HepG2 (cell line): Measurements from ENCODE around the gene CCDC117. TPM values are rescaled to one million over a fixed set of nuclear protein-coding genes. Genes with fewer than 3 reads are reported as not detected.

Experiments used
- BCL6 ChIP-seq: IDR thresholded peaks from 2 replicates; pipeline ENCODE4 v1.6.1; 2016; ENCODE audit warnings: missing genetic modification reagents, missing compliant biosample characterization
- EHMT2 ChIP-seq: fragments of 200-600 bp; sonication (generic); IDR thresholded peaks from 2 replicates; pipeline ENCODE4 v1.7.0; 2017; ENCODE audit warnings: antibody characterized with exemption, low read depth, low read length, borderline replicate concordance
- ISX ChIP-seq: sonication (generic); formaldehyde crosslinking; conservative IDR thresholded peaks from 2 replicates; pipeline ENCODE4 v1.5.0; 2020; ENCODE audit warnings: missing genetic modification reagents
- MAF1 ChIP-seq: sonication (generic); formaldehyde crosslinking; IDR thresholded peaks from 2 replicates; pipeline ENCODE4 v1.5.0; 2020; ENCODE audit warnings: missing genetic modification reagents, borderline replicate concordance
- MLXIP ChIP-seq: sonication (generic); formaldehyde crosslinking; IDR thresholded peaks from 2 replicates; pipeline ENCODE4 v1.9.0; 2021; ENCODE audit warnings: missing genetic modification reagents, borderline replicate concordance
- MTERF4 ChIP-seq: sonication (generic); formaldehyde crosslinking; IDR thresholded peaks from 2 replicates; pipeline ENCODE4 v1.8.0; 2023; ENCODE audit warnings: mild to moderate bottlenecking, missing genetic modification reagents
- NBN ChIP-seq: fragments of 450-650 bp; conservative IDR thresholded peaks from 2 replicates; pipeline ENCODE4 v1.6.1; 2017
- NFE2 ChIP-seq: sonication (generic); formaldehyde crosslinking; IDR thresholded peaks from 2 replicates; pipeline ENCODE4 v1.4.0; 2020; ENCODE audit warnings: missing genetic modification reagents
- PLRG1 ChIP-seq: fragments of 450-650 bp; conservative IDR thresholded peaks from 2 replicates; pipeline ENCODE4 v1.6.1; 2016
- TSC22D2 ChIP-seq: sonication (generic); formaldehyde crosslinking; IDR thresholded peaks from 2 replicates; pipeline ENCODE4 v1.5.1; 2020; ENCODE audit warnings: missing genetic modification reagents, mild to moderate bottlenecking, borderline replicate concordance
- ZFP36L1 ChIP-seq: sonication (generic); formaldehyde crosslinking; IDR thresholded peaks from 2 replicates; pipeline ENCODE4 v1.8.0; 2022; ENCODE audit warnings: mild to moderate bottlenecking, missing genetic modification reagents, moderate library complexity
- ZMYM2 ChIP-seq: sonication (generic); formaldehyde crosslinking; IDR thresholded peaks from 2 replicates; pipeline ENCODE4 v1.8.0; 2022; ENCODE audit warnings: mild to moderate bottlenecking, missing genetic modification reagents
- ZNF17 ChIP-seq: sonication (generic); formaldehyde crosslinking; IDR thresholded peaks from 2 replicates; pipeline ENCODE4 v1.5.0; 2020; ENCODE audit warnings: mild to moderate bottlenecking, missing genetic modification reagents
- ZNF329 ChIP-seq: sonication (generic); formaldehyde crosslinking; IDR thresholded peaks from 2 replicates; pipeline ENCODE4 v1.9.0; 2021; ENCODE audit warnings: low read depth, mild to moderate bottlenecking, missing genetic modification reagents
- ZNF382 ChIP-seq: sonication (generic); formaldehyde crosslinking; IDR thresholded peaks from 2 replicates; pipeline ENCODE4 v1.5.0; 2020; ENCODE audit warnings: missing genetic modification reagents, mild to moderate bottlenecking, borderline replicate concordance
- ZNF589 ChIP-seq: sonication (generic); formaldehyde crosslinking; conservative IDR thresholded peaks from 2 replicates; pipeline ENCODE4 v1.8.0; 2022; ENCODE audit warnings: mild to moderate bottlenecking, moderate library complexity, missing genetic modification reagents
- ZNF660 ChIP-seq: sonication (generic); formaldehyde crosslinking; IDR thresholded peaks from 2 replicates; pipeline ENCODE4 v1.5.1; 2020; ENCODE audit warnings: mild to moderate bottlenecking, low read depth, missing genetic modification reagents, borderline replicate concordance
- polyA plus RNA-seq, 8 experiments: library from polyadenylated mRNA; depleted of rRNA in 3 of 8; stranded (reverse) in 7 of 8; unstranded in 1 of 8; fragments of >200 nt; fragmentation: Illumina TruSeq in 4 of 8; extraction: Trizol in 4 of 8; gene quantifications; 2 replicates each; pipeline versions ENCODE4 v1.2.1 to v1.2.3, GENCODE V29; 2011 to 2016; ENCODE audit warnings: low read depth in 4 of 8, missing spikeins in 1 of 8, mixed read lengths in 1 of 8; ENCODE audit not compliant: insufficient read depth in 1 of 8
- total RNA-seq, 5 experiments: library from RNA; depleted of rRNA; stranded (reverse); fragments of >200 nt; fragmentation: Illumina TruSeq; extraction: Trizol; gene quantifications; 2 replicates each; pipeline ENCODE4 v1.2.3, GENCODE V29; 2016; ENCODE audit warnings: low read depth in 1 of 5
- TF ChIP-seq, protein P1 (sequence below): sonication (generic); formaldehyde crosslinking; IDR thresholded peaks from 2 replicates; pipeline ENCODE4 v1.4.0; 2020; ENCODE audit warnings: missing genetic modification reagents, borderline replicate concordance
- TF ChIP-seq, protein P2 (sequence below), 2 experiments: fragments of 450-650 bp in 1 of 2; sonication (generic) in 1 of 2; formaldehyde crosslinking; IDR thresholded peaks; 2 replicates each; pipeline versions ENCODE4 v1.5.0 to v1.8.0; 2020 to 2022; ENCODE audit warnings: mild to moderate bottlenecking in 1 of 2, missing genetic modification reagents in 1 of 2

Gene CCDC117
- total and polyA plus RNA-seq, 2 of the 13 experiments (the other 11 are each of a cell fraction or from before 2014, with no cell fraction given): 12.6 to 34.2 TPM

DNA sequence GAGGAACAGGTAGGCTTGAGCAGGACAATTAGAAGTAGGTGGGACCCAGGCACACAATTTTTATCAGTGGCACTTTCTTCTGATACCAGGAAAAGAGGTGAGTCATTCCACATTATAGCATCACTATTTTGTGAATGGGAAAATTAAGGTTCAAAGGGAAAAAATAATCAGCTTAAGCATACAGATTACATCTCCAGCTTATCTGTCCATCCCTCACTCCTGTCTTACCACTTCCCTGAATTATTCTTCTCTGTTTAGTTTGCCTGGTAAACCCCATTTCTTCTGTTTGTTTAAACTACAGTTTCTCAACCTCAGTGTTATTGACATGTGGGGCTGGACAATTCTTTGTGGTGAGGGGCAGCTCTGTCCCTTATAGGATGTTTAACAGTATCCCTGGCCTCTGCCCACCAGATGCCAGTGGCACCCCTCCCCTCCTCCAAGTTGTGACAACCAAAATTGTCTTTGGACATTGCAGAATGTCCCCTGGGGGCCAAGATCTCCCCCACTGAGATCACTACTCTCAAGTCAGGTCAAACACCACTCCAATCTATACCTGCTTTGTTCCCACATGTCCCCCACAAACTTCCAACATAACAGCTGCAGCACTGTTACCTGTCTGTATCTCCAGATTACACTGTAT lies 36.3 kb downstream of the CCDC117 start (continued):
- TF ChIP-seq NFE2 (no peak), ZNF17 (no peak), MLXIP (CRISPR knock-in tag) (no peak), MTERF4 (CRISPR knock-in tag) (no peak), PLRG1 (no peak), ZNF589 (no peak), ZFP36L1 (CRISPR knock-in tag) (no peak), ZNF329 (no peak), BCL6 (peak; percentile 93), ZNF382 (CRISPR knock-in tag) (no peak), ZNF660 (CRISPR knock-in tag) (no peak), ZMYM2 (CRISPR knock-in tag) (no peak), NBN (no peak), EHMT2 (no peak), TSC22D2 (no peak), MAF1 (CRISPR knock-in tag) (no peak), ISX (CRISPR knock-in tag) (no peak)
- TF ChIP-seq, protein P1, sequence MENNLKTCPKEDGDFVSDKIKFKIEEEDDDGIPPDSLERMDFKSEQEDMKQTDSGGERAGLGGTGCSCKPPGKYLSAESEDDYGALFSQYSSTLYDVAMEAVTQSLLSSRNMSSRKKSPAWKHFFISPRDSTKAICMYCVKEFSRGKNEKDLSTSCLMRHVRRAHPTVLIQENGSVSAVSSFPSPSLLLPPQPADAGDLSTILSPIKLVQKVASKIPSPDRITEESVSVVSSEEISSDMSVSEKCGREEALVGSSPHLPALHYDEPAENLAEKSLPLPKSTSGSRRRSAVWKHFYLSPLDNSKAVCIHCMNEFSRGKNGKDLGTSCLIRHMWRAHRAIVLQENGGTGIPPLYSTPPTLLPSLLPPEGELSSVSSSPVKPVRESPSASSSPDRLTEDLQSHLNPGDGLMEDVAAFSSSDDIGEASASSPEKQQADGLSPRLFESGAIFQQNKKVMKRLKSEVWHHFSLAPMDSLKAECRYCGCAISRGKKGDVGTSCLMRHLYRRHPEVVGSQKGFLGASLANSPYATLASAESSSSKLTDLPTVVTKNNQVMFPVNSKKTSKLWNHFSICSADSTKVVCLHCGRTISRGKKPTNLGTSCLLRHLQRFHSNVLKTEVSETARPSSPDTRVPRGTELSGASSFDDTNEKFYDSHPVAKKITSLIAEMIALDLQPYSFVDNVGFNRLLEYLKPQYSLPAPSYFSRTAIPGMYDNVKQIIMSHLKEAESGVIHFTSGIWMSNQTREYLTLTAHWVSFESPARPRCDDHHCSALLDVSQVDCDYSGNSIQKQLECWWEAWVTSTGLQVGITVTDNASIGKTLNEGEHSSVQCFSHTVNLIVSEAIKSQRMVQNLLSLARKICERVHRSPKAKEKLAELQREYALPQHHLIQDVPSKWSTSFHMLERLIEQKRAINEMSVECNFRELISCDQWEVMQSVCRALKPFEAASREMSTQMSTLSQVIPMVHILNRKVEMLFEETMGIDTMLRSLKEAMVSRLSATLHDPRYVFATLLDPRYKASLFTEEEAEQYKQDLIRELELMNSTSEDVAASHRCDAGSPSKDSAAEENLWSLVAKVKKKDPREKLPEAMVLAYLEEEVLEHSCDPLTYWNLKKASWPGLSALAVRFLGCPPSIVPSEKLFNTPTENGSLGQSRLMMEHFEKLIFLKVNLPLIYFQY (CRISPR knock-in tag): no peak
- TF ChIP-seq, protein P2, sequence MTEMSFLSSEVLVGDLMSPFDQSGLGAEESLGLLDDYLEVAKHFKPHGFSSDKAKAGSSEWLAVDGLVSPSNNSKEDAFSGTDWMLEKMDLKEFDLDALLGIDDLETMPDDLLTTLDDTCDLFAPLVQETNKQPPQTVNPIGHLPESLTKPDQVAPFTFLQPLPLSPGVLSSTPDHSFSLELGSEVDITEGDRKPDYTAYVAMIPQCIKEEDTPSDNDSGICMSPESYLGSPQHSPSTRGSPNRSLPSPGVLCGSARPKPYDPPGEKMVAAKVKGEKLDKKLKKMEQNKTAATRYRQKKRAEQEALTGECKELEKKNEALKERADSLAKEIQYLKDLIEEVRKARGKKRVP (CRISPR knock-in tag; IDR thresholded peaks at IDR 0.05): peak in 1 of 2 experiments; percentile 72; a peak in 2 of 4 replicates
